ENCODE data around the gene PDX1.

The PDX1 gene

GRCh38 chr13:27919934-27920676 is at the start of gene PDX1:
Gene PDX1 (plus strand): TSS chr13:27920000. CDS start chr13:27920139, 139 bp downstream.
- no peak for DNase-seq (ENCODE audit: extremely low read depth in 1 of 2, low read depth in 1 of 2)

GRCh38 chr13:27878274-27878673 is 41.5 kb upstream of the PDX1 start:
- DNase-seq (ENCODE audit: extremely low read depth in 1 of 2, low read depth in 1 of 2): no peak

- no peak for DNase-seq (ENCODE audit: extremely low read depth in 1 of 2, low read depth in 1 of 2)
Observed at GRCh38 chr13:27889471-27889870, 30.3 kb upstream of the PDX1 start.

GRCh38 chr13:27896726-27897125 is 23.1 kb upstream of the PDX1 start:
- no peak for DNase-seq (ENCODE audit: extremely low read depth in 1 of 2, low read depth in 1 of 2)

GRCh38 chr13:27904719-27905118 is 15.1 kb upstream of the PDX1 start:
- DNase-seq (ENCODE audit: extremely low read depth in 1 of 2, low read depth in 1 of 2): no peak

- DNase-seq (ENCODE audit: extremely low read depth in 1 of 2, low read depth in 1 of 2): no peak
Observed at GRCh38 chr13:27905650-27906049, 14.2 kb upstream of the PDX1 start.

- no peak for DNase-seq (ENCODE audit: extremely low read depth in 1 of 2, low read depth in 1 of 2)
Observed at GRCh38 chr13:27907121-27907787, 12.5 kb upstream of the PDX1 start.

- DNase-seq (ENCODE audit: extremely low read depth in 1 of 2, low read depth in 1 of 2): no peak
Observed at GRCh38 chr13:27909378-27909777, 10.4 kb upstream of the PDX1 start.

- no peak for DNase-seq (ENCODE audit: extremely low read depth in 1 of 2, low read depth in 1 of 2)
Observed at GRCh38 chr13:27911521-27911920, 8.3 kb upstream of the PDX1 start.

GRCh38 chr13:27913160-27913559 is 6.6 kb upstream of the PDX1 start:
- DNase-seq (ENCODE audit: extremely low read depth in 1 of 2, low read depth in 1 of 2): no peak

- no peak for DNase-seq (ENCODE audit: extremely low read depth in 1 of 2, low read depth in 1 of 2)
Observed at GRCh38 chr13:27915301-27916207, 4.2 kb upstream of the PDX1 start.

GRCh38 chr13:27917121-27917947 is 2.5 kb upstream of the PDX1 start:
- DNase-seq (ENCODE audit: extremely low read depth in 1 of 2, low read depth in 1 of 2): no peak

- DNase-seq (ENCODE audit: extremely low read depth in 1 of 2, low read depth in 1 of 2): no peak
Observed at GRCh38 chr13:27918041-27918917, 1.5 kb upstream of the PDX1 start.

GRCh38 chr13:27918918-27919658 is 712 bp upstream of the PDX1 start:
- DNase-seq (ENCODE audit: extremely low read depth in 1 of 2, low read depth in 1 of 2): no peak

GRCh38 chr13:27919659-27919933 is 204 bp upstream of the PDX1 start:
- DNase-seq (ENCODE audit: extremely low read depth in 1 of 2, low read depth in 1 of 2): no peak

- DNase-seq (ENCODE audit: extremely low read depth in 1 of 2, low read depth in 1 of 2): no peak
Observed at GRCh38 chr13:27920677-27921420, 1.0 kb downstream of the PDX1 start.

- DNase-seq (ENCODE audit: extremely low read depth in 1 of 2, low read depth in 1 of 2): no peak
Observed at GRCh38 chr13:27921421-27921960, 1.7 kb downstream of the PDX1 start.

Measured in activated CD8-positive, alpha-beta memory T cell treated with anti-CD3 and anti-CD28 coated beads for 1 hour (primary cell).